LoVo (cell line): ENCODE results near the gene SCYGR3.

Experiments used
- DNase-seq: peaks from one replicate; pipeline ENCODE4 v3.0.0-alpha.2; 2016; ENCODE audit warnings: low spot score

SCYGR3 gene, protein sequence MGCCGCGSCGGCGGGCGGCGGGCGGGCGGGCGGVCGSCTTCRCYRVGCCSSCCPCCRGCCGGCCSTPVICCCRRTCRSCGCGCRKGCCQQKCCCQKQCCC

GRCh38 chr2:227614740-227615139 lies at the start of gene SCYGR3:
Gene SCYGR3, minus strand, starts transcription at chr2:227614840. Its CDS starts 0 bp downstream, at chr2:227614840.
- no peak for DNase-seq

DNA sequence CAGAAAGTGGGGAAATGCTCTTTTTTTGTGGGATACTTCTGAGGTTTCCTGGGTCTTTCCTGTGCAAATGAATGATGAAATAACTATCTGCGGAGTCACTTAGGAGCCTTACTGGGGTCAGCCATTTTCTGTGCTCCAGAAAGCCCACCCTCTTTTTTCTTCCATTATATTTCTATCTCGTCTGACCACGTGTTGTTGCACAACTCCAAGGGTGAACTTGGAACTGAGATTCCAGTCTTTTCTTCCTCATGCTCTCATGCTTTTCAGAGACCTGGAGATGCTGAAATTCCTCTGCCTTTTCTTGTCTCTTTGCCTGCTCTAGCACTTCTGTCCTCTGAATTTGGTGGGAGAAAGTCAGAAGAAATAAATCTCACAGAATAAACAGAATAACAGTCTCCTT lies 47.2 kb upstream of the SCYGR3 start:
- DNase-seq = no peak

GRCh38 chr2:227661025-227661649 lies 46.5 kb upstream of the SCYGR3 start:
- DNase-seq = no peak

- no peak for DNase-seq
These were observed 42.7 kb upstream of the SCYGR3 start for GRCh38 chr2:227657199-227657845.

DNA sequence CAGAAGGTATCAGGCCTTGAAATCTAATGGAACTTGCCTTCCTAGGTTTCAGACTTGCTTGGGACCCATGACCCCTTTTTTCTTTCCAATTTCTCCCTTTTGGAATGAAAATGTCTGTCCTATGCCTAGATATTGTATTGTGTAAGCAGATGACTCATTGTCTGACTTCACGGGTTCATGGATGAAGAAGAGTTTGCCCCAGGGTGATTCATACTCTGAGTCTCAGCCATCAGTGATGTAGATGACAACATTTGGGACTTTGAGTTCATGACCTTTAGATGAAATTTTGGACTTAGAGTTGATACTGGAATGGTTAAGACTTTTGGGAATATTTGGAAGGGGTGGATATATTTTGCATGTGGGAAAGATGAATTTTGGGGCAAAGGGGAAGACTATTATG lies 40.8 kb upstream of the SCYGR3 start:
- DNase-seq = peak; percentile 19

- no peak for DNase-seq
These were observed 39.8 kb upstream of the SCYGR3 start for GRCh38 chr2:227654426-227654825.

DNA sequence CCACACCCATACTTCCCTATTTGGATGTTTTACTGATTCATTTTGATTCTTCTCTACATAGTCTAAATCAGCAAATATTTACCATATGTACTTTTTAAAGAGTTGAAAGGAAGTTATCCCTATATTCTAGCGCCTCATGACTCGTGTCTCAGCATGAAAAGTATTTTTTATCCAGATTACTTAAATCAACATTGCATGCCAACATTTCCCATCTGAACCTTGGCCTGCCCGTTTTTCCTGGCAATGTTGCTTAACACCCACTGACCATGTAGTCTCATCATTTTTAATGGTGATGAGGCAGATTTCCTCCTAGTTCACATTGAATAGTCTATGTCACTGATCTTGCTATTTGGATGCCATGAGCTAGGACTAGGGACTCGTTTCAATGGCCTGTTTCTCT lies 38.8 kb upstream of the SCYGR3 start:
- DNase-seq = no peak

DNA sequence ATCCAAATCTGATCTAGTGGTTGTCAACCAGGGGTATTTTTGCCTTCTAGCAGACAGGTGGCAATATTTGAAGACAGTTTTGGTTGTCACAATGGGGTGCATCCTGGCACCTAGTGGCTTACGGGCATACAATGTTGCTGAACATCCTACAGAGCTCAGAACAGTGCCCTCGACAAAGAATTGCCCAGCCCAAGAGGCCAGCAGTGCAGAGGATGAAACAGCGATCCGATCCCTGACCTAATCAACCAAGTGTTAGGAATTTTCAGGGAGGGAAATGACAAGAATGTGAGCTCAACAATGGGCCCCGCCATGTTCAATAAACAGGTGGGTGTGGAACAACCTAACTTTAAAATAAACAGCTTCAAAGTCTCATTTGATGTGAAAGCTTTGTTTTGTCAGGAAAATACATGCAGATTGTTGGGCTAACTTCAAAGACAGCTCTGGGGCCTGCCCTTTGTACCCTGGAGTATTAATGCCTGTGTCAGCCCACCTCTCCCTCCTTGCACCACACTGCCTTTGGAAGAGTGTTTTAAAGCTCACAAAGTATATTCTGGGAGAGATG lies 29.4 kb upstream of the SCYGR3 start:
- DNase-seq = peak; percentile 18

GRCh38 chr2:227642656-227643055 lies 28.0 kb upstream of the SCYGR3 start:
- no peak for DNase-seq

- no peak for DNase-seq
These were observed 19.6 kb upstream of the SCYGR3 start for GRCh38 chr2:227634201-227634600.

DNA sequence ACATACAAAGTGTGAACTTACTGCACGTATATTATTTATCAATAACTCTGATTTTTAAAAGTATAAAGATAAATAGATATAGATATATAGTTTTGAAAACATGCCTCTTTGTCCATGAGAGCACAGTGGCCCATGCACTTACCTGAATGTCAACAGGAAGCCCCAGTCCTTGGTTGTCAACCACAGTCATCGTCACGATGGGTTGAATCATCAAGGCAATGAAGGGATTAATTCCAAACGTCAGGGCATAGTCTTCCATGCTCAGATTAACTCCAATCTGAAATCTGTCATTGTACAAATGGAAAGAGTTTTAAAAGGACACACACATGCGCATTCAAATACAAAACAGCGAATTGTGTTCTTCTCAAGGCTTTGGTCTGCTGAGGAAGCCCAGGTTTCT lies 18.2 kb upstream of the SCYGR3 start:
- DNase-seq = no peak

DNA sequence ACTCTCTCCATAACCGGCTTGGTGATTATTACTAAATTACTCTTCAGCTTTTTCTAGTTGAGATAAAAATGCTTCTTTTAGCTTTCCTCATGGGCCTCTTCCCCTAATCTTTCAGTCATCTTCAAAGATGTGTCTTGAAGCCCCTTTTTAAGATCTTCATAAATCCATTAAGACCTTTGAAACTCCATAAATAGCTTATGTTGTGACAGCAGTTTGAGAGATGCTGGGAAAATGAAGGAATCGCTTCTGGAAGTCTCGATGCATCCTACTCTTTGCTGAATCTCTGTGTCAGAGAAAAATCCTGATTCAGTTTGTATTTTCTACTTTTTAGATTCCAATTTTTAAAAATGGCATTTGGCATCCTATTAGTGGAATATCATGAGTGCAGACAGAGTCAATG lies 15.7 kb upstream of the SCYGR3 start:
- no peak for DNase-seq

DNA sequence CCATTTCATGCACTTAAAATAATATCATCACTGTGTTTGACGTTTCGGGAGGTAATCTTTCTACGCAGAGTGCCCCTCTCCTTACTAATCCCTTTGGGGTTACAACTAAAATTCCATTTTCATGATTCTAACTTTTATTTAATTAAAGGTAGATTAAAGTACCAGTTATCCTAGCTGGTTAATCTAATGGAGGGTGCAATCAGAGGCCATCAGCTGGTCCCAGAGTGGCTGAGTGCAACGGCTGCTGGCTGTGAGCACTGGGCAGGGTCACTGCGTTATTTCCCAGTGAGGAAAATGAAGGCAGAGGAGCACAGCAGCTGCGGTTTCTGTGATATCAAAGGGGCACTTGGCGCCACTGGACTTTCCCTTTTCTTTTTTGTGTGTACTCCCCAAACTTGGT lies 14.8 kb upstream of the SCYGR3 start:
- DNase-seq = no peak

DNA sequence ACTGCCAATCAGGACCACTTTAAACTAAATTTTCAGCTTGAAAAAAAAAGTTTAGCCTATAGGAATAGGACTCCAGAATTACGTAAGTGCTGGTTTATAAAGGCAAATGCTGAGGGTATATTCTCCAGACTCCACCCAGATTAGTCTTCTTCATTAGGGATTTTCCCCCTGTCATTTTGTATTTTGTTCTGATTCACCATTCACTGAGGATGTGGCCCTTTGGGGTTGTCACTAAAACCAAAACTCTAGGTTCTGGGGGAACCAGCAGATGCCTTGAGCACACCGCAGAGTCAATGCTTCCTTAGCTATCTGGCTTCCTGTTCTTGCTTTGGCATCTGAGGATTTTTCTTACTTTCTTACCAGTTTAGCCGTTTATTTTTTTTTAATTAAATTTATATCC lies 13.1 kb upstream of the SCYGR3 start:
- no peak for DNase-seq

DNA sequence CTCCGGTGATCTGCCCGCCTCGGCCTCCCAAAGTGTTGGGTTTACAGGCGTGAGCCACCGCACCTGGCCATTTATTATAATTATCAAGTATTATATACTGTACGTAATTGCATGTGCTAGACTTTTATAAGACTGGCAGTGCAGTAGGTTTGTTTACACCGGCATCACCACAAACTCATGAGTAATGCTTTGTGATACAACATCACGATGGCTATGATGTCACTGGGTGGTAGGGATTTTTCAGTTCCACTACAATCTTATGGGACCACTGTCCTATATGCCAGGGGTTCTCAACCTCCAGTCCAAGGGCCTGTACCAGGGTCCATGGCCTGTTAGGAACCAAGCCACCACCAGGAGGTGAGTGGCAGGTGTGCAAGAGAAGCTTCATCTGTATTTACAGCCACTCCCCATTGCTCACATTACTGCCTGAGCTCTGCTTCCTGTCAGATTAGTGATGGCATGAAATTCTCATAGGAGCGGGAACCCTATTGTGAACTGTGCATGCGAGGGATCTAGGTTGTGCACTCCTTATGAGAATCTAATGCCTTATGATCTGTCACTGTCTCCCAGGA lies 12.0 kb upstream of the SCYGR3 start:
- no peak for DNase-seq

GRCh38 chr2:227625420-227625819 lies 10.8 kb upstream of the SCYGR3 start:
- no peak for DNase-seq

DNA sequence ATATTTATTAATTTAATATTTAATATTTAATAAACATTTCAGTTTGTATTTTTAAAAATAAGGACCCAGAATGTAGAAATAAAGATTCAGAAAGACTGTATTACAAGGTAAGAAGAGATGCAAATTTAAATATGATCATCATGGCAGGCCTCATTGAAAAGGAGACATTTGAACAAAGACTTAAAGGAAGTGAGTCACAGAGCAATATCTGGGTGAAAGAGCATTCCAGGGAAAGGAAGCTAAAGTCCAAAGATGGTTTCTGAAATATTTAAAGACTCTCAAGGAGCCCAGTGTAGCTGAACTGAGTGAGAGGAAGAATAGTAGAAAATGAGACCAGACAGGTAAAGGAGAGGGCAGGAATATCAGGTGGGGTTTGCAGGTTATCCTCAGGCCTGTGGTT lies 8.6 kb upstream of the SCYGR3 start:
- DNase-seq = peak; percentile 56

DNA sequence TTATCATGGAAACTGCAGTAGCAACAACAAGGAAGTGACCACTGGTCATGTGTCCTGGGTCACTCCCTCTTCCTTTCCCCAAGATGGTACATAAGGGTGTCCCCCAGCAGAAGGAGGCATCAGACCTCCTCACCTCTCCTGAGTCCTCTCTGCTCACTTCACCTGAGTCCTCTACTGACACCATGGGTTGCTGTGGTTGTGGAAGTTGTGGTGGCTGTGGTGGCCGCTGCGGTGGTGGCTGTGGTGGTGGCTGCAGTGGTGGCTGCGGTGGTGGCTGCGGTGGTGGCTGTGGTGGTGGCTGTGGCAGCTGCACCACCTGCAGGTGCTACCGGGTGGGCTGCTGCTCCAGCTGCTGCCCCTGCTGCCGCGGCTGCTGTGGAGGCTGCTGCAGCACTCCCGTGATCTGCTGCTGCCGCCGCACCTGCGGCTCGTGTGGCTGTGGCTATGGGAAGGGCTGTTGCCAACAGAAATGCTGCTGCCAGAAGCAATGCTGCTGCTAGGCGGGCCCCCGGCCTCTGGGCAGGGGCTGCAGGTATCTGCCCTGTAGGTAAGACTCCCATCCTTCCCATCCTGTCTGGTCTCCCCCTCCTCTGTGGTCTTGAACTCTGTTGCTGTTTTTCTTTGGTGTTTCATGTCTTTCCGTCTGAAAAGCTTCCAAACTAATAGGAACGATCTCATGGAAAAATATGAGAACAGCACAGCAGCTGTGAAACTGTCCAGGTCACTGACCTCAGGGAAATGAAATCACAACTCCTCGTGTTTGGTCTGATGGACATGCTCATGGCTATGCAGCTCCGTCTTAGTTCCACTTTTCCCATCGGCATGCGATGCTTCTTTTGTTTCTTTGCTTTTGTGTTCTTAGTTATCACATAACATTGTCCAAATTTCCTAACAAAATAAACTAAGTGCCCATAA lies 2.9 kb upstream of the SCYGR3 start, which contains the start of gene SCYGR4:
Gene SCYGR4, plus strand, starts transcription at position 183 of the 915 bp plus-strand sequence. Its CDS starts 0 bp downstream, at position 183.
- DNase-seq = no peak

DNA sequence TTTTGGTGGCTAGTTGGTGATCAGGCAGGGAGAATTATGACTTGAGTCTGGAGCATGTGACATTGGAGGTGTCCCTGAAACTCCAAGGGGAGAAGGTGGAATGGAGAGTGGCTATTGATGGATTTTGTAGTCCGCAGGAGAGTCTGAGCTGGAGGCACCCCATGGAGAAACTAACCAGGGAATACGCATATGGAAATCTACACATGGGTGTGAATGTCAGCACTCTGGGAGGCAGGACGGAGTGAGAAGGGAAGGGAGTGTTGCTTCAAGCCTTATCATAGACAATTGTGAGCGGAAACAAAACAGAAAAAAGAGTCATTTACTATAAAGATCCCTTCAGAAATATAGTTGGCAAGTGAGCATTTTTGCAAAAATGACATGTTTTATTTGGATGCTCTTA lies 2.0 kb upstream of the SCYGR3 start:
- no peak for DNase-seq

- DNase-seq = no peak
These were observed 1.3 kb upstream of the SCYGR3 start for GRCh38 chr2:227615906-227616305.

DNA sequence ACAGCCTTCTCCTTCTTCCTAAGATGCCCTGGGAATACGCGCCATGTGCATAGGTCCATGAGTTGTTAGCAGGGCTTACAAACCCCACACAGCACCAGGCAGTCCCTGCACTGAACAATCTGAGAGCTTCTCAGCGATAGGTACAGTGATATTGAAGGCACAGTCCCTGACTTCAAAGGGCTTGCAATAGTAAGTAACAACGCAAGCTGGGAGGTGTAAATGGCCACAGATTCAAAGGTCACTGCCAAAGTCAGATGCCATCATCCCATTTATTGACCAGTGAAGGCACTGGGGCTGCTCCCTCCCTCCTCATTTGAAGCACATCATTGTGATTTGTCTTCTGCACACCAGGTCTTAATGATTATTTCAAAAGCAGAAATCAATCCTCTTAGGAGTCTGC lies 541 bp upstream of the SCYGR3 start:
- DNase-seq = no peak

DNA sequence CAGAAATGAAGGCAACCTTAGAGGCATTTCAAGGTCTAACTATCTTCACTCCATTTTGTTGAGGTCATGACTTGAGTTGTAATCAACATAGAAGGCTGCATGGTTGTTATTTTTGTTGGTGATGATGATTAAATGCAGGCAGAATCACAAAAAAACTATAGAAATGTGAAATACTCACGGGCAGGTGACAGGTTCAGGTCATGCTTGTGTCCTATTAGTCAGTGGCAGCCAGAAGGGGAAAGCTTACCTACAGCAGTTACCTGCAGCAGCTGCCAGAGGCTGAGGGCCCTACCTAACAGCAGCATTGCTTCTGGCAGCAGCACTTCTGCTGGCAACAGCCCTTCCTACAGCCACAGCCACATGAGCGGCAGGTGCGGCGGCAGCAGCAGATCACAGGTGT lies 394 bp downstream of the SCYGR3 start:
- no peak for DNase-seq
